HEK293 (cell line): ENCODE results near the gene ADIPOR1.

Experiments used
- MYNN ChIP-seq: fragments of 450-650 bp; formaldehyde crosslinking; IDR thresholded peaks from 2 replicates; pipeline ENCODE4 v1.5.1; 2016; ENCODE audit warnings: missing biosample characterization, missing genetic modification characterization, borderline replicate concordance
- RBAK ChIP-seq: fragments of 450-650 bp; formaldehyde crosslinking; IDR thresholded peaks from 2 replicates; pipeline ENCODE4 v1.5.1; 2016; ENCODE audit warnings: missing biosample characterization, missing genetic modification characterization
- ZNF214 ChIP-seq: fragments of 450-650 bp; formaldehyde crosslinking; IDR thresholded peaks from 2 replicates; pipeline ENCODE4 v1.5.1; 2017; ENCODE audit warnings: missing biosample characterization, mild to moderate bottlenecking, missing genetic modification characterization, borderline replicate concordance
- ZNF426 ChIP-seq: fragments of 450-650 bp; formaldehyde crosslinking; IDR thresholded peaks from 2 replicates; pipeline ENCODE4 v1.5.1; 2017; ENCODE audit warnings: missing biosample characterization, missing genetic modification characterization, mild to moderate bottlenecking, inconsistent platforms, moderate library complexity
- ZNF843 ChIP-seq: fragments of 450-650 bp; formaldehyde crosslinking; IDR thresholded peaks from 2 replicates; pipeline ENCODE4 v1.5.1; 2016; ENCODE audit warnings: missing biosample characterization, missing genetic modification characterization

Gene ADIPOR1

DNA sequence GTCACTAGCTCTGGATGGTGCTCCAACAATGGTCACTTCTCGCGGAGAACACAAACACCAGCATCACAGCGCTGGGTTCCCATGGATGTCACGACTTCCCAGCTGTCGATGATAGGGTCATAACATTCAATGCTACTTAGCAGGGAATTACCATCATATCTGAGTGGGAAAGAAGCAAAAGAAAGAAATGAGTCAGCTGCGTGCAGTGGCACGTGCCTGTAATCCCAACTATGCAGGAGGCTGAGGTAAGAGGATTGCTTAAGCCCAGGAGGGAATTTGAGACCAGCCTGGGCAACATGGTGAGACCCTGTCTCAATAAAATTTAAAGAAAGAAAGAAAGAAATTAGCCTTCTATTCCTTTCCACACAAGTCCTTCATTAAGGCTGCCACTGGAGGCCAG lies 65.6 kb downstream of the ADIPOR1 start (continued):
- TF ChIP-seq RBAK (tag by site-specific recombination) = no peak
- TF ChIP-seq ZNF426 = no peak
- TF ChIP-seq ZNF843 (tag by site-specific recombination) = no peak
- no peak for TF ChIP-seq MYNN (tag by site-specific recombination)
- TF ChIP-seq ZNF214 (tag by site-specific recombination) = no peak
